ENCODE results near the gene RIPOR2.

DNA sequence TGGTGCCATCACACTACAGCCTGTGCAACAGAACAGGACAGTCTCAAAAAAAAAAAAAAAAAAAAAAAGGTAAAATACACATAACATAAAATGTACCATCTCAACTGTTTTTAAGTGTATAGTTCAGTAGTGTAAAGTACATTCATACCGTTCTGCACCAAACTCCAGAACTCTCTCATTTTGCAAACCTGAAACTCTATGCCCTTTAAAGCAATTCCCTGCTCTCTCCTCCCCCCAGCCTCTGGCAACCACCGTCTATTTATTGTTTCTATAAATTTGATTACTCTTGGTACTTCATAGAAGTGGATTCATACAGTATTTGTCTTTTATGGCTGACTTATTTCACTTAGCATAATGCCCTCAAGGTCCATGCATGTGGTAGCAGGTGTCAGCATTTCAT, 12.9 kb downstream of the RIPOR2 start:
- TF ChIP-seq CTCF (IDR thresholded peaks at IDR 0.05) (no peak), POLR2A (IDR thresholded peaks at IDR 0.05) (no peak), EP300 (IDR thresholded peaks at IDR 0.05) (no peak)

Data from tibial nerve (tissue), 4 donors.